H9 (cell line): ENCODE measurements around the gene SLC35F3. TPM values are rescaled to one million over a fixed set of nuclear protein-coding genes. Genes with fewer than 3 reads are reported as not detected.
A peak's percentile ranks its signal among the peaks of the same experiment; 100 is the strongest.

Source experiments
- DNase-seq: peaks from one replicate; pipeline ENCODE4 v3.0.0-alpha.2; 2017
- H2AFZ ChIP-seq: one replicate; pipeline ENCODE4 v1.6.1; 2013; ENCODE audit warnings: mild to moderate bottlenecking, low read length, control low read depth, moderate library complexity
- H2AK5ac ChIP-seq: 2 replicates; pipeline ENCODE4 v1.6.1; 2013; ENCODE audit warnings: low read length, control low read depth, mixed read lengths; ENCODE audit not compliant: insufficient read length
- H2BK120ac ChIP-seq: one replicate; pipeline ENCODE4 v1.6.1; 2013; ENCODE audit warnings: low read depth, mild to moderate bottlenecking, low read length, control low read depth, inconsistent platforms; ENCODE audit not compliant: poor library complexity, severe bottlenecking
- H2BK12ac ChIP-seq: 2 replicates; pipeline ENCODE4 v1.6.1; 2013; ENCODE audit warnings: low read length, control low read depth, mixed read lengths, low read depth; ENCODE audit not compliant: insufficient read length
- H2BK15ac ChIP-seq: 2 replicates; pipeline ENCODE4 v1.6.1; 2013; ENCODE audit warnings: low read depth, low read length, control low read depth
- H2BK20ac ChIP-seq: one replicate; pipeline ENCODE4 v1.6.1; 2013; ENCODE audit warnings: low read depth, mild to moderate bottlenecking, low read length, control low read depth, inconsistent platforms; ENCODE audit not compliant: poor library complexity, severe bottlenecking
- H2BK5ac ChIP-seq: 2 replicates; pipeline ENCODE4 v1.6.1; 2013; ENCODE audit warnings: low read length, control low read depth, mixed read lengths; ENCODE audit not compliant: insufficient read length
- H3K14ac ChIP-seq: 2 replicates; pipeline ENCODE4 v1.6.1; 2013; ENCODE audit warnings: low read length, control low read depth; ENCODE audit not compliant: insufficient read depth
- H3K18ac ChIP-seq: 2 replicates; pipeline ENCODE4 v1.6.1; 2013; ENCODE audit warnings: low read depth, mild to moderate bottlenecking, mixed read lengths, low read length, control low read depth; ENCODE audit not compliant: insufficient read length
- H3K23ac ChIP-seq: 2 replicates; pipeline ENCODE4 v1.6.1; 2013; ENCODE audit warnings: low read length, control low read depth, mixed read lengths, low read depth; ENCODE audit not compliant: insufficient read length
- H3K23me2 ChIP-seq: 2 replicates; pipeline ENCODE4 v1.6.1; 2013; ENCODE audit warnings: low read depth, mild to moderate bottlenecking, mixed read lengths, low read length, control low read depth; ENCODE audit not compliant: insufficient read length, poor library complexity, severe bottlenecking
- H3K27ac ChIP-seq: 2 replicates; pipeline ENCODE4 v1.5.1; 2013; ENCODE audit warnings: low read length, control low read depth, mixed read lengths, low read depth; ENCODE audit not compliant: insufficient read length
- H3K27me3 ChIP-seq: 2 replicates; pipeline ENCODE4 v1.6.1; 2013; ENCODE audit warnings: low read length, control low read depth, inconsistent platforms; ENCODE audit not compliant: insufficient read depth
- H3K4ac ChIP-seq: 2 replicates; pipeline ENCODE4 v1.6.1; 2013; ENCODE audit warnings: low read depth, mild to moderate bottlenecking, control low read depth, inconsistent platforms, low read length, moderate library complexity
- H3K4me1 ChIP-seq: 2 replicates; pipeline ENCODE4 v1.6.1; 2013; ENCODE audit warnings: low read length, control low read depth, inconsistent platforms; ENCODE audit not compliant: insufficient read depth
- H3K4me2 ChIP-seq: 2 replicates; pipeline ENCODE4 v1.6.1; 2013; ENCODE audit warnings: low read length, control low read depth, mixed read lengths; ENCODE audit not compliant: insufficient read length, insufficient read depth
- H3K56ac ChIP-seq: 2 replicates; pipeline ENCODE4 v1.6.1; 2013; ENCODE audit warnings: low read depth, mild to moderate bottlenecking, mixed read lengths, low read length, control low read depth; ENCODE audit not compliant: insufficient read length
- H3K79me1 ChIP-seq: 2 replicates; pipeline ENCODE4 v1.6.1; 2013; ENCODE audit warnings: low read depth, mild to moderate bottlenecking, moderate library complexity, low read length, control low read depth, inconsistent platforms; ENCODE audit not compliant: insufficient read depth, poor library complexity, severe bottlenecking
- H3K79me2 ChIP-seq: 2 replicates; pipeline ENCODE4 v1.6.1; 2013; ENCODE audit warnings: low read length, control low read depth, inconsistent platforms; ENCODE audit not compliant: insufficient read depth
- H3K9ac ChIP-seq: 2 replicates; pipeline ENCODE4 v1.6.1; 2013; ENCODE audit warnings: low read length, control low read depth, mixed read lengths; ENCODE audit not compliant: insufficient read length; ENCODE audit errors: extremely low read depth
- H3K9me3 ChIP-seq: one replicate; pipeline ENCODE4 v1.6.1; 2013; ENCODE audit warnings: low read depth, low read length, inconsistent platforms; ENCODE audit not compliant: control insufficient read depth
- H3T11ph ChIP-seq: one replicate; pipeline ENCODE4 v1.6.1; 2013; ENCODE audit warnings: mild to moderate bottlenecking, low read length, control low read depth, inconsistent platforms
- H4K20me1 ChIP-seq: one replicate; pipeline ENCODE4 v1.6.1; 2013; ENCODE audit not compliant: control insufficient read depth, insufficient read length, insufficient read depth
- H4K5ac ChIP-seq: 2 replicates; pipeline ENCODE4 v1.6.1; 2013; ENCODE audit warnings: low read depth, mild to moderate bottlenecking, mixed read lengths, low read length, control low read depth; ENCODE audit not compliant: insufficient read length
- H4K8ac ChIP-seq: replicated peaks from 2 replicates; pipeline ENCODE4 v1.6.1; 2013; ENCODE audit warnings: low read length, control low read depth, mixed read lengths, low read depth; ENCODE audit not compliant: insufficient read length
- H4K91ac ChIP-seq: 2 replicates; pipeline ENCODE4 v1.6.1; 2013; ENCODE audit warnings: low read depth, mild to moderate bottlenecking, moderate library complexity, mixed read lengths, low read length, control low read depth; ENCODE audit not compliant: insufficient read length
- H3K27ac Mint-ChIP-seq, 3 experiments: 2 replicates in 2 of 3; 3 replicates in 1 of 3; pipeline ENCODE4 v1.8.0; 2020 to 2021; ENCODE audit warnings: mixed read lengths in 3 of 3, mild to moderate bottlenecking in 1 of 3, moderate library complexity in 1 of 3
- H3K27me3 Mint-ChIP-seq: 2 replicates; pipeline ENCODE4 v1.8.0; 2021; ENCODE audit warnings: low read depth, mild to moderate bottlenecking, moderate library complexity, mixed read lengths
- H3K36me3 Mint-ChIP-seq, 3 experiments: 2 replicates in 2 of 3; 3 replicates in 1 of 3; pipeline ENCODE4 v1.8.0; 2020 to 2021; ENCODE audit warnings: low read depth in 3 of 3, mixed read lengths in 3 of 3; ENCODE audit not compliant: insufficient read depth in 1 of 3
- H3K4me1 Mint-ChIP-seq, 2 experiments: 2 replicates each; pipeline ENCODE4 v1.8.0; 2020; ENCODE audit warnings: mixed read lengths in 2 of 2
- H3K4me3 Mint-ChIP-seq, 2 experiments: 2 replicates in 1 of 2; 3 replicates in 1 of 2; pipeline ENCODE4 v1.8.0; 2020 to 2021; ENCODE audit warnings: mild to moderate bottlenecking in 2 of 2, mixed read lengths in 2 of 2, moderate library complexity in 1 of 2
- H3K9me3 Mint-ChIP-seq, 2 experiments: 2 replicates in 1 of 2; 3 replicates in 1 of 2; pipeline ENCODE4 v1.8.0; 2020; ENCODE audit warnings: mild to moderate bottlenecking in 2 of 2, mixed read lengths in 2 of 2, moderate library complexity in 1 of 2
- WGBS: extraction: QIAGEN DNeasy Blood & Tissue Kit; methylation state at CpG from one replicate; pipeline ENCODE4 v1.1.7; 2013; ENCODE audit warnings: missing lambda C conversion rate, low lambda C conversion rate, mixed read lengths; ENCODE audit not compliant: insufficient read length; ENCODE audit errors: extremely low coverage; 5-methylcytosine and 5-hydroxymethylcytosine counted together
- total RNA-seq: library from RNA; stranded (reverse); gene quantifications from 2 replicates; pipeline ENCODE4 v1.2.1, GENCODE V29; 2021
- TF ChIP-seq, protein P1 (sequence below): fragments of 200-600 bp; sonication (generic); conservative IDR thresholded peaks from 3 replicates; pipeline ENCODE4 v1.8.0; 2021; ENCODE audit warnings: antibody characterized with exemption, mild to moderate bottlenecking

SLC35F3 gene
- total RNA-seq, 1 experiment from 2014 or later, result 0.81 TPM

DNA sequence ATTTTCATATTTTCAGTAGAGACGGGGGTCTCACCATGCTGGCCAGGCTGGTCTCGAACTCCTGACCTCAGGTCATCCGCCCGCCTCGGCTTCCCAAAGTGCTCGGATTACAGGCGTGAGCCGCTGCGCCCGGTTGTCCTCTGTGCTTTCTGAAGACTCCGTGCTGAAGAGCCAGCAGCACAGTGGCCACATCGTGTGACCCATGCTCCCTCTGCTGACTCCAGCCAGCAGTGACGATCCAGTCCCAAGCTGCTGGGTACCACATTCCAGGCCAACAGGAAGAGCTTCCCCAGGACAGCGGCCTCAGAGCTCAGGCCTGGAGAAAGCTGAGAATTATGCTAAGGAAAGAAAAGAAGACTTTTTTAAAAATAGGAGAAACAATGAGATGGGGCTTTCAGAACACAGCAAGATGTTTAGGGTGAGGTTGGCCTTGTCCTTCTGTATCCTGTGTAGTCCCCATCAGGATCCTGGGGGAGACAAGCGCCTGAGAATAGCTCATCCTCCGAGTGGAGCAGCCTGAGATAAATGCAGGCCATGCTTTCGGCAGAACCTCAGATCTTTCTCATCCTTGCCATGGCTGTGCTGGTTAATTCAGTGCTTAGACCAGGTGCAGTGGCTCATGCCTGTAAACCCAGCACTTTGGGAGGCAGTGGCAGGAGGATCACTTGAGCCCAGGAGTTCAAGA lies 207.1 kb downstream of the SLC35F3 start:
- H2BK12ac ChIP-seq, result no peak overlapping the region
- no peak overlapping the region for H4K91ac ChIP-seq
- no peak overlapping the region for H2AFZ ChIP-seq
- H2BK5ac ChIP-seq, result no peak overlapping the region
- Mint-ChIP-seq H3K27me3 (no peaks in the 10 kb centered on the region; the same call in none of the 2 replicates), H3K4me3 (no peak overlapping the region), H3K4me1 (peaks cover 11 to 12% of the 10 kb centered on the region in 2 experiments), H3K27ac (no peak overlapping the region), H3K36me3 (no peaks in the 10 kb centered on the region), H3K9me3 (no peaks in the 10 kb centered on the region)
- peak; percentile 91 for DNase-seq
- H3K14ac ChIP-seq, result no peak overlapping the region
- no peak overlapping the region for H3K56ac ChIP-seq
- H4K20me1 ChIP-seq, result no peaks in the 10 kb centered on the region
- no peaks in the 10 kb centered on the region for H3K4me1 ChIP-seq
- H3K27me3 ChIP-seq, result no peaks in the 10 kb centered on the region; the same call in 1 of the 2 replicates
- H4K5ac ChIP-seq, result no peak overlapping the region
- TF ChIP-seq, protein P1, sequence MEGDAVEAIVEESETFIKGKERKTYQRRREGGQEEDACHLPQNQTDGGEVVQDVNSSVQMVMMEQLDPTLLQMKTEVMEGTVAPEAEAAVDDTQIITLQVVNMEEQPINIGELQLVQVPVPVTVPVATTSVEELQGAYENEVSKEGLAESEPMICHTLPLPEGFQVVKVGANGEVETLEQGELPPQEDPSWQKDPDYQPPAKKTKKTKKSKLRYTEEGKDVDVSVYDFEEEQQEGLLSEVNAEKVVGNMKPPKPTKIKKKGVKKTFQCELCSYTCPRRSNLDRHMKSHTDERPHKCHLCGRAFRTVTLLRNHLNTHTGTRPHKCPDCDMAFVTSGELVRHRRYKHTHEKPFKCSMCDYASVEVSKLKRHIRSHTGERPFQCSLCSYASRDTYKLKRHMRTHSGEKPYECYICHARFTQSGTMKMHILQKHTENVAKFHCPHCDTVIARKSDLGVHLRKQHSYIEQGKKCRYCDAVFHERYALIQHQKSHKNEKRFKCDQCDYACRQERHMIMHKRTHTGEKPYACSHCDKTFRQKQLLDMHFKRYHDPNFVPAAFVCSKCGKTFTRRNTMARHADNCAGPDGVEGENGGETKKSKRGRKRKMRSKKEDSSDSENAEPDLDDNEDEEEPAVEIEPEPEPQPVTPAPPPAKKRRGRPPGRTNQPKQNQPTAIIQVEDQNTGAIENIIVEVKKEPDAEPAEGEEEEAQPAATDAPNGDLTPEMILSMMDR, result peak; percentile 64
- no peak overlapping the region for H3K4me2 ChIP-seq
- no peaks in the 10 kb centered on the region for H3K9me3 ChIP-seq
- H2BK20ac ChIP-seq, result no peak overlapping the region
- H4K8ac ChIP-seq, result no peak overlapping the region
- no peak overlapping the region for H3T11ph ChIP-seq
- H3K23me2 ChIP-seq, result no peaks in the 10 kb centered on the region
- H3K79me2 ChIP-seq, result no peaks in the 10 kb centered on the region
- H3K4ac ChIP-seq, result no peak overlapping the region
- no CpG with 5 or more reads among the region's 17 CpGs for WGBS
- H2BK120ac ChIP-seq, result no peak overlapping the region
- H3K27ac ChIP-seq, result no peak overlapping the region
- no peak overlapping the region for H2BK15ac ChIP-seq
- no peak overlapping the region for H3K18ac ChIP-seq
- H3K9ac ChIP-seq, result no peak overlapping the region
- H3K23ac ChIP-seq, result no peak overlapping the region
- H3K79me1 ChIP-seq, result no peaks in the 10 kb centered on the region
- no peak overlapping the region for H2AK5ac ChIP-seq
